ENCODE results near the gene SNRK.

GRCh38 chr3:43248185-43248583 lies 38.2 kb upstream of the SNRK start:
- TF ChIP-seq CTCF (conservative IDR thresholded peaks at IDR 0.05; ENCODE audit: low read depth, low read length) = no peak
- TF ChIP-seq EZH2 (IDR thresholded peaks at IDR 0.05; ENCODE audit: borderline replicate concordance, low read depth, low read length, poor library complexity, severe bottlenecking) = no peak

All from A673 (cell line).